IPS-NIHi7 (cell line): ENCODE data around the gene ST7L.
A peak's percentile ranks its signal among the peaks of the same experiment; 100 is the strongest.

Experiments
- DNase-seq: peaks from one replicate; pipeline ENCODE4 v3.0.0; 2012; ENCODE audit warnings: mixed read lengths; ENCODE audit errors: extremely low spot score

The ST7L gene

GRCh38 chr1:112515311-112516009 lies 103.5 kb downstream of the ST7L start:
- DNase-seq, result peak; percentile 64

DNA sequence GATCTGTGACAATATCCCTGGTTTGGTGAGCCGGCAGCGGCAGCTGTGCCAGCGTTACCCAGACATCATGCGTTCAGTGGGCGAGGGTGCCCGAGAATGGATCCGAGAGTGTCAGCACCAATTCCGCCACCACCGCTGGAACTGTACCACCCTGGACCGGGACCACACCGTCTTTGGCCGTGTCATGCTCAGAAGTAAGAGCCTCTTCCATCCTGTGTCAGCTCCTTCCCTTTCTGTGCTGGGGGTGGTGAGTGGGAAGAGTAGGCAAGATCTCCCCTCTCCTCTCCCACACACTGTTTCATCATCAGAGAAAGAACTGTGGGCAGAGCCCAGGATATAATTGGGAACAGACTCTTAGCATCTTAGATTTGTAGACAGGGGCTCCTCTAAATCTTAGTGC lies 104.0 kb downstream of the ST7L start:
- DNase-seq, result no peak

DNA sequence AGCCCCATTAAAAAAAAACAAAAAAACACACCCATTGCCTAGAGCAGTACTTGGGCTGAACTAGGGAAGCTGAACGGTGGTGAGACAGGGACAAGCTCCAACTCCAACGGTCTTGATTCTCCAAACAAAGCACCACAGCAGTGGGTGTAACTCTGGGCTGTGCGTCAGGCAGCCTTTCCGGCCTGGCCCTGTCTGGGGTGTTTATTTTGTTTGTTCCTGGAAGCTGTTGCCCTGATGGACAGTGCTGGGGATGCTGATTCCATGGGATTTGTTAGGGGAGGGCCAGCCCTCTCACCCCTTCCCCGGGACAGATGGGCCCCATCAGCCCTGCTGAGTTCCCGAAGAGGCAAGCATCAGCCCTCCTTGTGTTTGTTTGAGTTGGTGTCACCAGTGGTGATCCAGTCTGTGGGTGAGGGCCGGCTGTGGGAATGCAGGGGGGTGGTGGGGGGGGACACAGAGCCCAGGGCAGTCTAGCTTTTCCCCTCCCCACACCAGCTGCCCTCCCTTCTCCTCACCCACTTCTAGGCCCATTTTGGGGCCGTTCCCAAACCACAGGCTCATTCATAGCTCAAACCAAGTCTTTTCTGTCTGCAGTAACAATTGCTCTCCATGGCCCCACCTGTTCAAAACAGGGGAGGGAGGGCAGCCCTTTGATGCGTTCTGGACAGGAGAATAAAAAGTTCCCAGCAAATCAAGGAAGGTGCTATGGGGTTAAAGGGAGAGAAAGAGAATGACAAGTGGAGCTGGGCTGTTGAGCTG lies 105.7 kb downstream of the ST7L start:
- no peak for DNase-seq

DNA sequence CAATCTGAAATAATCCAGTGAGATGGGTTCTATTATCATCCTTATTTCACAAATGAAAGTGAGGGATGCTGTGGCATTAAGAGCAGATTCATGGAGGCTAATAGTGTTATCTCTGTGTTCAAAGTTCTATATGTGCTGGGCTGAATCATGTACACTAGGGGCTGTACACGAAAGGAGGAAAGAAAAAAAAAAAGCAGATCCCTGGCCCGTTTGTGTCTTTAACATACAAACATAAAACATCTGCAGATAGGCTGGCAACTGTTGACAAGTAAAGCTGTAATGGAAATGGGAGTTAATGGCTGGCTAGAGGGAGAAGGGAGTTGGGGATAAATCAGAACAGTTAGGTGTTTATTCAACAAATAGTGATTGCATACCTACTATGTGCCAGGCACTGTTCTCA lies 107.0 kb downstream of the ST7L start:
- no peak for DNase-seq

DNA sequence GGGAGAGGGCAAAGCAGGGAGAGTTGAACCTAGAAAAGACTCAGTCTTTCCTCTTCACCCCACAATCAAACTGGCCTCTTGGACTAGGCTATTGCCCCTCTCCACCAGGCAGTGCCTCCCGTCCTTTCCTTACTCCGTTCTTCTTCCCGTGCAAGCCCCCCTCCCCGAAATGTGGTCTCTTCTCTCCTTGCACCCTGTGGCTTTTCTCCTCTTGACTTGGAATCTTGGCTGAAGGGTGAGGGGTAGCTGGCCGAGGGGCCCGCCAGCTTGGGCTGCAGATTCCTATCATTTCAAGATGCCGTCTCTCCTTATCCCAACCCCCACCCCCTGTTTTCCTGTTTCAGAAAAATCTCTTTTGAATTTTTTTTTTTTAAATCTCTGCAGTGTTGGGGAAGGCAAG lies 108.6 kb downstream of the ST7L start:
- no peak for DNase-seq

DNA sequence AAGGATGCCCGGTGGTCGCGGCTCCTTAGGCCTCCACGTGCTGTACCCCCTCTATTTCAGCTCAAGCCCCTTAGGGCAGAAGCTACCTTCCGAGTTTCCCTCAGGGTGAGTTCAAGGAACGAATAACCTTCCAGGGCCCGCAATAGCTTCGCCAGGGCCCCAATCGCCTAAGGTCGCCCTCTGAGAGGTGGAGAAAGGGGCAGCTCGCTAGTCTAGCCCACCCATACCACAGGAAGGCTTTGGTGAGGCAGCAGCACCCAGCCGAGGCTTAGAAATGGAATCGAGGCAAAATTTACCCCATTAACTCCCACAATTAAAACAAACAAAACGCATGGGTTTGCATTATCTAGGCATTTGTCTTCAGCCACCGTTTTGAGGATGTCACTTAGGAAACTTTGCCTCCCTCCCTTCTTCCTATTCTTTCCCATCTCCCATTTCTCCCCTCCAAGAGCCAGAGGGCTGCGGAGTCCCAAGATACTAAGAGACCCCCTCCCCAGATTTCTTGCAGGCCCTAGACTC lies 109.2 kb downstream of the ST7L start:
- DNase-seq, result no peak

DNA sequence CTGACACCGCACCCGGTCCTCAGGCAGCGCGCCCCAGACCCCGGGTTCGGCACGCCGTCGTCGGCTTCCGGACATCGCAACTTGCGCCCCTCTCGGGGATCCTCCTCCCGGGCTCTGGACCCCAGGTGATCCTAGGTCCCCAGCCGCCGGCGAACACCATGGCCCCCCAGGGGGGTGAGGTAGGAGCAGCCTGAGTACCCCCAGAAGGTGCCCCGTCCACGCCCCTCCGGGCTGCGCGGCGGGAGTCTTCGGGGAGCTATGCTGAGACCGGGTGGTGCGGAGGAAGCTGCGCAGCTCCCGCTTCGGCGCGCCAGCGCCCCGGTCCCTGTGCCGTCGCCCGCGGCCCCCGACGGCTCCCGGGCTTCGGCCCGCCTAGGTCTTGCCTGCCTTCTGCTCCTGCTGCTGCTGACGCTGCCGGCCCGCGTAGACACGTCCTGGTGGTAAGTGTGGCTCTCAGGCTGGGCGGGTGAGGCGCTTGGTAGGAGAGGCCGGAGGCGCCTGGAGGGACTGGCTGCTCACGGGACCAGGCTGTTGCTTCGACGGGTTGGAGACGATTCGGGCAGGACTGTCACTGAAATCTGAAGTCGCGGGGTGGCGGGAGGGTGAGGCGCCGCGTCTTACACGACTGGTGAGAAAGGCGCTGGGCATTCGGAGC lies 109.8 kb downstream of the ST7L start:
- DNase-seq, result peak; percentile 40

- peak; percentile 79 for DNase-seq
Observed at GRCh38 chr1:112508278-112509004, 110.5 kb downstream of the ST7L start, which contains the start of gene WNT2B. Gene WNT2B, plus strand, starts transcription at chr1:112508965. Its CDS starts 298 bp downstream, at chr1:112509263.

DNA sequence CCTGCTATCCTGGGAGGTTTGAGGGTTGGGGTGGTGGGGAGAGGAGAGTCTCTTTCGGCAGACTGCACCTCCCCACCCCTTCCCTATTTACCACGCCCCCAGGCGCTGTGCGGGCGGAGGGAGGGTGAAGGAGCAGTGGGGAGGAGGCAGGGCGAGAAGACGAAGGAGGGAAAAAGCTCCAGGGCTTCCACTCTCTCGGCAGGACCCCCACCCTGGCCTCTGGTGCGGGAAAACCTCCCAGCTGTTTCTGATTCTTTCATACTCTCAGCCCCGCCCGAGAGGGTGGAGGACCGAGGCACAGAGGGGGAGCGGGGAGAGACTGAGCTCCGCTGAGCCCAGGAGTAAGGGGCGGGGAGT lies 111.0 kb downstream of the ST7L start:
- DNase-seq, result peak; percentile 76

DNA sequence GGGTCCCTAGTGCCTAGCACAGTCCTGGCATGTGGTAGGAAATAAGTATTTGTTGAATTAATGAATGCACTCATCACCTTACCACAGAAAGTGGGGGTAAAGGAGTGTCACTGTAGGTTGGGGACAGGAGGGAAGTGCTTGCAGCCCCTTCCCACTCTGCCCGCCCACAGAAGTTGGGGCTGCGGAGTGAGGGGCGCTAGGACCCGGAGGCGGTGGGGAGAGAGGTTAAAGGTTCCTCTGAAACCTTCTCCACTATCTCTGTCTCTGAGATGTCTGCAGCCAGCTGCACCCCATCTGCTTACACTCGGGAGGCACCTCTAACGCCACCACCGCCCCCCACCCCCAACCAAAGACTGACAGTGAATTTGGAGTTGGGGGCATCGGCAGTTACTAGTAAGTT lies 111.6 kb downstream of the ST7L start:
- no peak for DNase-seq

GRCh38 chr1:112506731-112507130 lies 112.2 kb downstream of the ST7L start:
- no peak for DNase-seq

- no peak for DNase-seq
Observed at GRCh38 chr1:112506306-112506705, 112.6 kb downstream of the ST7L start.

GRCh38 chr1:112505878-112506277 lies 113.1 kb downstream of the ST7L start:
- no peak for DNase-seq

DNA sequence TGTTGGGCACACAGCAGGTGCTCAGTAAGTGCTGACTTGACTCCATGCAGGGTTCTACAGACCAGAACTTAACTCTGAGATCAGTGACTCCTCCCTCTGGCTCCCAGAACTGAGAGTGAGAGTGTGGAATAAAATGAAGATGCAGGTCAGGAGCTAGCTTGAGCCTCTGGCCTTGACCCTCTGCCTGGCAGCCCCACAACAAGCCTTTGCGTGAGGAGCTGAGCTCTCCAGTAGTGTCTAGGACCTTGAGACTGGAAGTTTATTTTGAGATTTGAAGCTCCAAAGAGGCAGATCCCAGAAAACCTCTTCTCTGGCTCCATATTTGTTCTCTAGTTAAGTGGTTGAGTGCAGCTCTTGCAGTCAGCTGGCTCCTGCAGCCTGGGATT lies 113.5 kb downstream of the ST7L start:
- no peak for DNase-seq

DNA sequence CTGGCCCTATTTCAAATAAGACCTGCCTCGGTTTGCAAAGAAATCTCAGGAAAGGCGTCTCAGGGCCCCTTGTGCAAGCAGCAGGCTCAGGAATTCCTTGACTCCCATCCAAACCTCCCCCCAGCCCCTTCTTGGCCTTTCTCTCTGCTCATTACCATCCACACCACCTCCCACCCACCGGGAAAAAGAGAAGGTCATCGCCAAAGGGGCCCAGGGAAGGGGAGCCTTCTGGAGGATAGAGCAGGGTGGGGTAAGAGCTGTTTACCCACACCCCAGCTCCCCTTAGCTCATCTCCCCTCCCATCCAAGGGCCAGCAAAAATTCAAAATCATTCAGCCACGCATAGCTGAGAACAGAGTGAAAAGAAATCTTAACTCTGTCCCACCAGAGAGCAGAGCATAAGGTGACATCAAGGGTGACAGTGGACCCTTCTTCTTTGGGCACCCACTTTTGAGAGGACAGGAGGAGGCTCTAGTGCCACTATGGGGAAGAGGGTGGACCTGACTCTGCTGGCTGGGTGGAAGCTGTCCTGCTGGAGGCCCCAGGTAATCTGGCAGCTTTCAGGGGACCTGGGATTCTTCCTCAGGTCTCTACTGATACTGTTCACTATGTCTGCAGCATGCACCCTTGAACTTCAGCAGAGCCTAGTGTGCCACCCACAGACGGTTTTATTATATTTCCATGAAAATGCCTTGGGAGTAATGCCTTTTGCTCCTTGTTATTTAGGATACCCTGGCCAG lies 114.1 kb downstream of the ST7L start:
- no peak for DNase-seq

GRCh38 chr1:112504001-112504660 lies 114.8 kb downstream of the ST7L start:
- no peak for DNase-seq

DNA sequence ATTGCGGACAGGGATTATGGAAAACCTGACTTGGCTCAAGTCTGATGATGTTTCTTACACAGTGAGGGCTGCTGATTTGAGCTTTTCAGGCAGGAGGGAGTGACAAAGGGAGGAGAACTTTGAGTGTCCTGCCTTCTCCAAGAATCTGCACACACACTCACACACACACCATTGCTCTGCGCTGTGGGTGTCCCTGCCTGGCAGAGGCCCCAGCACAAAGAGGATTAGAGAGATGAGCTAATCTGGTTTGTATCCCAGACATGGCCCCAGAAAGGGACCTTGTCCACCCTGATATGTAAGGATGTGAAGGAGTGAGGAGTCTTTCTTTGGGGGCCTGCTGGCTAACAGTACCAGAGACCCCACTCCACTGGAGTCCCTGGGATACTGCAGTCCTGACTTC lies 116.1 kb downstream of the ST7L start:
- no peak for DNase-seq

DNA sequence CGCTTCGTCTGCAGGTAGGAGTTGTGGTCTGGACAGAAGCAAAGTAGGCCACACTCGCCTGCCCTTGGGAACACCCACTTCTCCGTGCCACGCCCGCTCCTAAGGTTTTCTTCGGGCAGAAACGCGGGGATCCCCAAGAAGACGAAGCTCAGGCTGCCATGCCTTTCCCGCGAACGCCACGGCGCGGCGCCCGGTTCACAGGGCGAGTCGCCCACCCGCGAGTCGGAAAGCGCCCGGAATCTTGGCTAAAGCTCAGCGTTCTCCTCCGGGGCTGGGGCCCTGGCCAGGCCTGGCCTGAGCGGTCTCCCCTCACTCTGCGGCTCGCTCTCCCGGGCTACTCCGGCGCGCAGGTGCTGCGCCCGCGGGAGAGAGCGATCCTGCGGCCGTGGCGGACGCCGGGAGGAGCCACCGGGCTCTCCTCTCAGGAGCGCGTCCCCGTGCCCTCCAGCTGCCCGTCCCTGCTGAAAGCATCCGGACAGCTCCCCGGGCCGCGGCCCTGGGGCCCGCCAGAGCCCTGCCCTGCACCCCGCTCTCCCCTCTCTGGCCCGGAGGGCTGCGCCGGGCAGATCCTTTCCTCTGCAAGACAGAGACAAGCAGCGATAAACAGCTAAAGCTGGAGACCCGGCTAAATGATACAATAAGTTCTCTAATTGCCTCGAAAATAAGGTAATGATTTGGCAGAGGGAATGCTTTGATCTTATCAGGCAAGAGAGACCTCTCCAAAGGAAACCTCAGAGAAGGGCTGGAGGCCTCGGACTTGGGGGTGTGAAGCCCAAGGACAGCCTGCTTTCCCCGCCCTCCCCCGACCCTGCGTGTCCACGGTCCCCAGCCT lies 116.9 kb downstream of the ST7L start:
- peak; percentile 59 for DNase-seq

DNA sequence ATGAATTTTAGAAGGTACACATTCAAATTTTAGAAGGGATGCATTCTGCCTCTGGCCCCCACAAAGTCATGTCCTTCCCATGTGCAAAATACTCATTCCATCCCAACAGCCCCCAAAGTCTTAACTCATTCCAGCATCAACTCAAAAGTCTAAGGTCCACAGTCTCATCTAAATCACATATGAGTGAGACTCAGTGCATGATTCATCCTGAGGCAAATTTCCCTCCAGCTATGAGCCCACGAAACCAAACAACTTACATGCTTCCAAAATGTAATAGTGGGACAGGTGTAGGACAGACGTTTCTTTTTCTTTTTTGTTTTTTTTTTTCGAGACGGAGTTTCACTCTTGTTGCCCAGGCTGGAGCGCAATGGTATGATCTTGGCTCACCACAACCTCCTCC lies 122.7 kb downstream of the ST7L start:
- DNase-seq, result no peak

DNA sequence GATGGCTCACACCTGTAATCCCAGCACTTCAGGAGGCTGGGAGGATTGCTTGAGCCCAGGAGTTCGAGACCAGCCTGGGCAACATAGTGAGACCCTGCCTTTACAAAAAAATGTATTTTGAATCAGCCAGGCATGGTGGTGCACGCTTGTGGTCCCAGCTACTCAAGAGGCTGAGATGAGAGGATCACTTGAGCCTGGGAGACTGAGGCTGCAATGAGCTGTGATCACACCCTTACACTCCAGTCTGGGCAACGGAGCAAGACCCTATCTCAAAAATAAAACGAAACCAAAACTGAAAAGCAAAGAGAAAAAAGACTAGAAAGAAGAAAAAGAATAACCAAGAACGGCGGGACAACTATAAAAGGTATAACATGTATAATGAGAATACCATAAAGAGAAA lies 125.6 kb downstream of the ST7L start:
- no peak for DNase-seq
